Parathyroid adenoma (tissue), 2 donors: ENCODE measurements around the gene NRXN2.

Experiments
- H2AFZ ChIP-seq: fragments of 300-600 bp; sonication (generic); one replicate; pipeline ENCODE4 v1.7.0; 2017; ENCODE audit warnings: antibody characterized with exemption, mild to moderate bottlenecking
- H3K27ac ChIP-seq: fragments of 300-600 bp; sonication (generic); one replicate; pipeline ENCODE4 v1.7.0; 2017
- H3K27me3 ChIP-seq: fragments of 300-600 bp; sonication (generic); one replicate; pipeline ENCODE4 v1.7.0; 2017; ENCODE audit warnings: low read length; ENCODE audit not compliant: control insufficient read depth, insufficient read depth
- H3K36me3 ChIP-seq: fragments of 300-600 bp; sonication (generic); one replicate; pipeline ENCODE4 v1.7.0; 2017; ENCODE audit warnings: low read length; ENCODE audit not compliant: control insufficient read depth, insufficient read depth
- H3K4me1 ChIP-seq: fragments of 300-600 bp; sonication (generic); one replicate; pipeline ENCODE4 v1.7.0; 2017; ENCODE audit warnings: control low read depth
- H3K4me2 ChIP-seq: fragments of 300-600 bp; sonication (generic); one replicate; pipeline ENCODE4 v1.7.0; 2017; ENCODE audit warnings: low read length
- H3K4me3 ChIP-seq: fragments of 300-600 bp; sonication (generic); one replicate; pipeline ENCODE4 v1.7.0; 2017; ENCODE audit warnings: low read depth, low read length
- H3K79me2 ChIP-seq: fragments of 300-600 bp; sonication (generic); one replicate; pipeline ENCODE4 v1.7.0; 2017; ENCODE audit warnings: control low read depth
- H3K9ac ChIP-seq: fragments of 300-600 bp; sonication (generic); one replicate; pipeline ENCODE4 v1.7.0; 2017; ENCODE audit warnings: mild to moderate bottlenecking
- H3K9me3 ChIP-seq: fragments of 300-600 bp; sonication (generic); one replicate; pipeline ENCODE4 v1.7.0; 2017; ENCODE audit warnings: low read length; ENCODE audit not compliant: control insufficient read depth
- CTCF ChIP-seq: fragments of 300-600 bp; sonication (generic); IDR thresholded peaks from one replicate; pipeline ENCODE4 v1.7.0; 2017; ENCODE audit warnings: antibody characterized with exemption, mild to moderate bottlenecking
- donor health status: primary hyperparathyroidism.

NRXN2 gene

GRCh38 chr11:64577202-64577601, 145.8 kb downstream of the NRXN2 start:
- H3K4me1 ChIP-seq = no peaks in the 10 kb centered on the region
- H3K27me3 ChIP-seq = no peaks in the 10 kb centered on the region
- no peaks in the 10 kb centered on the region for H3K9me3 ChIP-seq
- H3K79me2 ChIP-seq = no peaks in the 10 kb centered on the region
- no peak for TF ChIP-seq CTCF
- no peak overlapping the region for H3K27ac ChIP-seq
- H3K4me3 ChIP-seq = no peak overlapping the region
- H3K4me2 ChIP-seq = no peak overlapping the region
- no peak overlapping the region for H3K9ac ChIP-seq
- no peak overlapping the region for H2AFZ ChIP-seq
- H3K36me3 ChIP-seq = no peaks in the 10 kb centered on the region

- no peaks in the 10 kb centered on the region for H3K4me1 ChIP-seq
- TF ChIP-seq CTCF = no peak
- H3K79me2 ChIP-seq = no peaks in the 10 kb centered on the region
- H3K27me3 ChIP-seq = no peaks in the 10 kb centered on the region
- H3K9ac ChIP-seq = no peak overlapping the region
- H3K9me3 ChIP-seq = no peaks in the 10 kb centered on the region
- no peak overlapping the region for H2AFZ ChIP-seq
- no peak overlapping the region for H3K27ac ChIP-seq
- no peak overlapping the region for H3K4me2 ChIP-seq
- H3K36me3 ChIP-seq = no peaks in the 10 kb centered on the region
- no peak overlapping the region for H3K4me3 ChIP-seq
Measured at GRCh38 chr11:64572143-64572542, 150.9 kb downstream of the NRXN2 start.

GRCh38 chr11:64571410-64572091, 151.4 kb downstream of the NRXN2 start:
- H3K79me2 ChIP-seq = no peaks in the 10 kb centered on the region
- H3K27me3 ChIP-seq = no peaks in the 10 kb centered on the region
- H3K4me1 ChIP-seq = no peaks in the 10 kb centered on the region
- no peak overlapping the region for H3K4me3 ChIP-seq
- no peak overlapping the region for H2AFZ ChIP-seq
- no peaks in the 10 kb centered on the region for H3K9me3 ChIP-seq
- H3K36me3 ChIP-seq = no peaks in the 10 kb centered on the region
- no peak overlapping the region for H3K4me2 ChIP-seq
- H3K27ac ChIP-seq = no peak overlapping the region
- no peak for TF ChIP-seq CTCF
- no peak overlapping the region for H3K9ac ChIP-seq

DNA sequence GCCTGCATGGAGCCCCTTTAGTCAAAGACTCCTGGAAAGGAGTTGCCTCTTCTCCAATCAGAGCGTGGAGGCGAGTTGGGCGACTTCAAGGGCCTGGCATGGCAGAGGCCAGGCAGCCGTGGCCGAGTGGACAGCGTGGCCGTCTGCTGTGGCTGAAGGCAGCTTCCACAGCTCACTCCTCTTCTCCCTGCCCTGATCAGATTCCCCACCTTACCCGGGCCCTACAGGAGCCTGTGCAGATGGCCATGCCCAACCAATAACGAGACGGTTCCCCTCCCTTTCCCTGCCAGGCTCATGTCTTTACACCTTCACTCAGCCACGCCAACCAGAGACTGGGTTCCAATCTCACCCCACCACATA, 152.0 kb downstream of the NRXN2 start:
- no peak for TF ChIP-seq CTCF
- H3K4me1 ChIP-seq = no peaks in the 10 kb centered on the region
- H3K27ac ChIP-seq = no peak overlapping the region
- no peak overlapping the region for H2AFZ ChIP-seq
- H3K79me2 ChIP-seq = no peaks in the 10 kb centered on the region
- no peaks in the 10 kb centered on the region for H3K27me3 ChIP-seq
- no peak overlapping the region for H3K4me3 ChIP-seq
- no peak overlapping the region for H3K9ac ChIP-seq
- H3K9me3 ChIP-seq = no peaks in the 10 kb centered on the region
- H3K36me3 ChIP-seq = no peaks in the 10 kb centered on the region
- no peak overlapping the region for H3K4me2 ChIP-seq

- Histone ChIP-seq H3K36me3 (no peaks in the 10 kb centered on the region), H3K79me2 (no peaks in the 10 kb centered on the region), H3K27me3 (no peaks in the 10 kb centered on the region), H3K4me2 (no peak overlapping the region), H3K4me1 (no peaks in the 10 kb centered on the region), H3K27ac (no peak overlapping the region), H3K9ac (no peak overlapping the region), H3K9me3 (no peaks in the 10 kb centered on the region), H2AFZ (no peak overlapping the region), H3K4me3 (no peak overlapping the region)
- TF ChIP-seq CTCF = no peak
Measured at GRCh38 chr11:64570341-64570740, 152.7 kb downstream of the NRXN2 start.
